NCI-H526 treated with DMSO at 0.1 percent for 48 hours (cell line): ENCODE results near the gene LHX3.
A peak's percentile ranks its signal among the peaks of the same experiment; 100 is the strongest.
"Not testable (repeated sequence)": the region's sequence is repeated elsewhere in the genome, so short reads cannot be mapped to it uniquely, and the experiment has no call there.

ENCODE experiments used
- DNase-seq: peaks from one replicate; lab custom pipeline; 2025; lab: John Stamatoyannopoulos, UW

Gene LHX3

DNA sequence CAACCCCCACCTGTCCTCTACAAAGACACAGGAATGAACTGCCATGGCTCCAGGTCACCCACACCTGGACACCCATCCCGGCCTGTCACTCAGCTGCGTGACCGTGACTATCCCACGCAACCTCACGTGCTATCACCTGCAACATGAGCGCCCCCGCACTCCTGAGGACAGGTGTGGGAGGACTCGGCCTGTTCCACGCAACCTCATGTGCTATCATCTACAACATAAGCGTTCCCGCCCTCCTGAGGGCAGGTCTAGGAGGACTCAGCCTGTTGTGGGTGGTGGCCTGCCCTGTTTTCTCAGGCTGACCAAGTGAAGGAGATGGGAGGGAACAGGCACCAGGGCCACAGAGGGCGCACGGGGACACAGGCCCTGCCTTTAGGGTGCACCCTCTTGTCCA lies 36.6 kb upstream of the LHX3 start:
- DNase-seq: no peak

GRCh38 chr9:136240941-136241340 lies 36.0 kb upstream of the LHX3 start:
- no peak for DNase-seq

DNA sequence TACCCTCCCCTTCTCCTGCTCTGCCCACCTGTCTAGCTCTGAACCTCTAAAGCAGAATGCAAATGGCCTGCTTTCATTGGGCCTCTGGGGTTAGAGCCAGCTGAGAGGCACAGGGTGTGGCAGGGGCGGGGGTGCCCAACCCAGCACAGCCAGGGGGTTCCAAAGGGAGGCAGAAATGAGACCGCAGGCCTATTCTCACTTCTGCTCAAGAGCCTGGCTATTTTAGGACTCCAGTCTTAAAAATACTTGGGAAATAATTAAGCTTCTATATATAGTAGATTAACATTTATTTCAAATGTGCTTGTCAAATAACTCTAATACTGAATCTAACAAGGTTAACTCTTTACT lies 35.0 kb upstream of the LHX3 start:
- peak; percentile 71 for DNase-seq

DNA sequence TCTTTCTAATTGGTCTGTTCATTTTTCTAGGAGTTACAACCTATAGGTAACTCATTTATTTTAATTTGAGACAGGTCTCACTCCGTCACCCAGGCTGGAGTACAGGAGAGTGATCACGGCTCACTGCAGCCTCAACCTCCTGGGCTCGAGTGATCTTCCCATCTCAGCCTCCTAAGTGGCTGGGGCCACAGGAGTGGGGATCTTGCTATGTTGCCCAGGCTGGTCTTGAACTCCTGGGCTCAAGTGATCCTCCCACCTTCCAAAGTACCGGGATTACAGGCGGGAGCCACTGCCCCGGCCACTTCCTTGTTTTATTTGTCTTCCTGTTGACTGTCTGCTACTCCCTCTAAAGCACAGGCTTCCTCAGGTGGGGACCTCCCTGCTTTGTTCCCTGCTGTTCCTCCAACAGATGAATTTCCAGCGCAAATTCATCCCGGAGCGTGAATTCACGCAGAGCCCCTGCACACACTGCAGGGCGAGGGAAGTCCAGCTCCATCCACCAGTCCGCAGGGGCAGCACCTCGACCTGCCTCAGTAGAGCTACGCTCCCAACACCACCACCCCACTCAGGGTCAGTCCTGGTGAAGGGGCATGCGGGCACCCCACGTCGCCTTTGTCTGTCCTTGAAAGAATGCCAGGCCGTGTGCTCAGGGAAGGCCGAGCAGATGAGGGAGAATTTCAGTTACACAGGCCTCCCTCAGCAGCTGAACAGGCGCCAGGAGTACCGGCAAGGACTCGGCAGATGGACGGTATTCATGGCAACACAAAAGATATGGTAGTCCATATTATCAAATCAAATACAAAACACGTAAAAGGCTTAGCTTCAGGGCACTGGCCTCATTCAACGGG lies 34.4 kb upstream of the LHX3 start:
- no peak for DNase-seq

GRCh38 chr9:136238342-136238732 lies 33.4 kb upstream of the LHX3 start:
- DNase-seq: no peak

GRCh38 chr9:136237486-136238341 lies 32.8 kb upstream of the LHX3 start:
- DNase-seq: no peak

- not testable (repeated sequence) for DNase-seq
Measured at GRCh38 chr9:136236471-136237410, 31.8 kb upstream of the LHX3 start.

- no peak for DNase-seq
Measured at GRCh38 chr9:136235709-136236455, 31.0 kb upstream of the LHX3 start.

- DNase-seq: no peak
Measured at GRCh38 chr9:136235171-136235570, 30.2 kb upstream of the LHX3 start.

GRCh38 chr9:136234597-136234996 lies 29.7 kb upstream of the LHX3 start:
- no peak for DNase-seq

DNA sequence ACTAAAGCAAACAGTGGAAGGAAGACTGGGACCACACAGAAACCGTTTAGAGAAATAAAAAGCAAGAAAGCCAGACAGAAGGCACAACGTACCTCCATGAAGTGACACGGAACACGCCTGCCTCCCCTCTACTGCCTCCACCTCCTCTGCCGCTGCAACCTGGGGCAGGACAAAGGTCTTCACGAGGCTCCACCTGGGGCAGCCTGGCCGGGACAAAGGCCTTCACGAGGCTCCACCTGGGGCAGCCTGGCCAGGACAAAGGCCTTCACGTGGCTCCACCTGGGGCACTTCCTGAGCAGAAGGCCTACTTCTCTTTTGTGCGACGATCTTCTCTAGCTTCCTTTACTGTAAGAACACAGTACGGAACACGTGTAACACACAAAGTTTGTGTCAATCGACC lies 28.9 kb upstream of the LHX3 start:
- DNase-seq: no peak

DNA sequence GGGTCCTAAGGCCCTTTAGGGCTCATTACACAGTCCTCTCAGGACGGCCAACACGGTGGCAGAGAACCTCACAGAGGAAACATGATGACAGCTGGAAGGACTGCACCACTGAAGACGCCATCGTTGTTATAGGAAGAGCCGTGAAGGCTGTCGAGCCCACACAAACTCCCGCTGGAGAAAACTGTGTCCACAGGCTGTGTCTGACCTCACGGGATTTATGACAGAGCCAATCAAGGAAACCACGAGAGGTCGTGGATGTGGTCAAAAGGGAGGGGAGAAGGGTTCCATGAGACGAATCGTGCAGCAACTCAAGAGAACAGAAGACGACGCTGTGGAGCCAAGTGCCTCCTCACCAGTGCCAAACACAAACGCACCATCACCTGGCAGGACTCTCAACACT lies 28.5 kb upstream of the LHX3 start:
- DNase-seq: no peak

GRCh38 chr9:136232969-136233368 lies 28.0 kb upstream of the LHX3 start:
- DNase-seq: no peak

DNA sequence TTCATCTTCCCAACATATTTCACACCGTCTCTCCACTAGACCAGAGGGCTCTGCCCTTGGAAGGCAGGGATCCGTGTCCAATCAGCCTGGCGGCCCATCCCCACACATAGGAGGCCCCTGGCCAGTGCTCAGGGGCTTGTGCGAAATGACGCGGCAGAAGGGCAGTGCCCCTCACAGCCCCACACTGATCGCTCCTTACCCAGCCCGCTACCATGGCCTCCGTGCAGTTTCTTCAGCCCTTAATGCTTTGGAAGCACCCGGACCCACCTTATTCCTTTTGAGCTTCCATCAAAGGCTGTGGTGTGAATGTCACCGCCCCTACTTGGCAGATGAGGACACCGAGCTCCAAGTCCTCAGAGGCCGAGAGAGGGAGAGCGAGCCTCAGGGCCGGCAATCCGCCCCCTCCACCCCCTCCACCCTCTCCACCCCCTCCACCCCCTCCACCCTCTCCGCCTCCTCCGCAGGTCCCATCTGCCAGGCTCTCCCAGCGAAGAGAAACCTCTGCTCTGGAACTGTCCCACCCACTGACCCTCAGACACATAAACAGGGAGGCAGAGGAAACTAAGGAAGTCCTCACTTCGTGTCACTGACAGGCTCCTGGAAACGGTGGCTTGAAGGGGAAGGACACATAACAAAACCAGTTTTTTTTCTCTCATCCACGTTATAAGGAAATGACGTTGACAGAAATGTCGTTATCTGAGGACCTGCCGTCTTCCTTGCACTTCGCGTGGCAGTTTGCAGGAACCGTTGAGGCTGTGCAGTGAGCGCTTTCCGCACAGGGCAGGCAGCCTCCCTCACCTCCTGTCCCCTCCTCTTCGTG lies 26.8 kb upstream of the LHX3 start:
- no peak for DNase-seq

- no peak for DNase-seq
Measured at GRCh38 chr9:136230773-136231172, 25.8 kb upstream of the LHX3 start.

DNA sequence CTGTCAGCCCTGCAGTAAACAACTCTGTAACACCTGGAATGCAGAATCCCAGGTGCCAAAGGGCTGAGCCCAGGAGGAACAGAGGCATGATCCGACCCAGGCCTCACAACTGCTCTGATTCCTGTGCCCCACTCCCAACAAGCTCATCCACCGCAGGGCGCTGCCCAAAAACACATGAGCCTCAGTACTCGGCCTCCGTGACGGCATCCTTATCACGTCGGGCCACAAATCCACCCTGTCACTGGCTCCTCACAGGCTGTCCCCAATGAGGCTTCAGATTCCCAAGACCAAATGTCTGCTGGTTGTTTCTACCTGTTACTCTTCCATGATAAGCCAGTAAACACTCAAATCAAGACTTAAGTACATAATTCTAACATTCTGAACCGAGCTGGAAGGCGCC lies 25.4 kb upstream of the LHX3 start:
- DNase-seq: no peak

DNA sequence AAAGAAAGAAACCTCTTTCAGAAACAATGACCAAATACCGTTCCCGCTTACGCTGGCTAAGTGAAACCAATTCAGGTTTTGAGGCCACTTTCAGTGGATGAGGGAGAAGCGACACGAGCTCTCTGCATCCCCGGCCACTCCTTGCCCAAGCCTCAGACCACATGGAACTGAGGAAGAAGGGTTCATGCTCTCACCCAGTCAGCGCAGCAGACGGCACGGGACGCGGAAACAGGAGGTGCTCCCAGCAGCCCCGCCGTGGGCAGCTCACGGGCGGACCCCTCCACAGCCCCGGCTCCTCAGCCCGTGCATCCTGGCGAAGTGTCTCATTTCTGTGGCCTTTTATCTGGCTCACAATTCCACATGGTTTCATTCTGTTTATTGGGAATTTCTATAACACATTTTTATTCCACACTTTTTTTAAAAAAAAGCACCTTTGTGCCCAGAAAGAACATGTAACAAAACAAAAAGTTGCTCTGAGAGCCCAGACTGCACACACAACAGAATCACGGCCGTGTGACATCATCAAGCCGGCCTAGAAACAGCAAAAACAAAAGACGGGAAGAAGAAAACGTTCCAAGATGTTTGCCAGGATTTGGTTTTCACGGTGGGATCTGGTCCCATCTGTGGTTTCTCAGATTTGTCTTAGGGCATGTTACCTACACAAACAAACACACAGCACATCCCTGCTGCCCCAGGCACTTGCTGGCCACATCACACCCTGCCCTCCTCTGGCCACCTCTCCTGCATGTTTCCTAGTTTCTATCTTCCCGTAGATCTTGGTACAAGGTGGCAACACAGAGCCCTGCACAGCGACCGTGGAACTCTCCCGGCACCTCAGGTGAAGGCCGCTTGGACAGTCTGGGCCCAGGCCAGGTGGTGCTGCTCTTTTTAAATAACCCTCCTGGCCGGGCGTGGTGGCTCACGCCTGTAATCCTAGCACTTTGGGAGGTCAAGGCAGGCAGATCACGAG lies 24.5 kb upstream of the LHX3 start:
- no peak for DNase-seq

- DNase-seq: no peak
Measured at GRCh38 chr9:136228107-136228875, 23.4 kb upstream of the LHX3 start.
